SK-N-SH treated with all-trans-retinoic acid at 6 μM for 48 hours (cell line): ENCODE data around the gene COL19A1.

Experiments used
- ATAC-seq: fragments of 200-7000 bp; cut with Tn5 transposase; 3 replicates; pipeline ENCODE4 v1.9.1; 2020; ENCODE audit warnings: mild to moderate bottlenecking, moderate library complexity
- ARNTL ChIP-seq: fragments of 450-650 bp; formaldehyde crosslinking; IDR thresholded peaks from 2 replicates; pipeline ENCODE4 v1.5.0; 2020; ENCODE audit warnings: low read depth, mild to moderate bottlenecking, moderate library complexity, borderline replicate concordance
- BACH2 ChIP-seq: fragments of 250-450 bp; sonication (Bioruptor Pico); IDR thresholded peaks from 2 replicates; pipeline ENCODE4 v1.9.0; 2021; ENCODE audit warnings: mild to moderate bottlenecking, borderline replicate concordance
- CSDC2 ChIP-seq: fragments of 250-450 bp; sonication (Bioruptor Pico); IDR thresholded peaks from 2 replicates; pipeline ENCODE4 v1.5.0; 2020; ENCODE audit warnings: mild to moderate bottlenecking, moderate library complexity
- ESRRG ChIP-seq: fragments of 250-450 bp; sonication (Bioruptor Pico); IDR thresholded peaks from 2 replicates; pipeline ENCODE4 v1.6.1; 2021; ENCODE audit warnings: mild to moderate bottlenecking
- GLIS3 ChIP-seq: fragments of 250-450 bp; sonication (Bioruptor Pico); IDR thresholded peaks from 2 replicates; pipeline ENCODE4 v1.5.0; 2020; ENCODE audit warnings: mild to moderate bottlenecking, moderate library complexity
- ISL1 ChIP-seq: fragments of 250-450 bp; sonication (Bioruptor Pico); IDR thresholded peaks from 2 replicates; pipeline ENCODE4 v2.1.2; 2022; ENCODE audit warnings: mild to moderate bottlenecking, moderate library complexity
- OSR1 ChIP-seq: fragments of 250-450 bp; sonication (Bioruptor Pico); IDR thresholded peaks from 2 replicates; pipeline ENCODE4 v1.8.0; 2022; ENCODE audit warnings: moderate library complexity, mild to moderate bottlenecking, inconsistent platforms
- PPARA ChIP-seq: fragments of 250-450 bp; sonication (Bioruptor Pico); IDR thresholded peaks from 2 replicates; pipeline ENCODE4 v1.5.0; 2020; ENCODE audit warnings: mild to moderate bottlenecking, borderline replicate concordance
- RARB ChIP-seq: fragments of 250-450 bp; sonication (Bioruptor Pico); IDR thresholded peaks from 2 replicates; pipeline ENCODE4 v1.8.0; 2021; ENCODE audit warnings: mild to moderate bottlenecking, moderate library complexity
- SNAI2 ChIP-seq: fragments of 250-450 bp; sonication (Bioruptor Pico); IDR thresholded peaks from 2 replicates; pipeline ENCODE4 v1.5.0; 2020; ENCODE audit warnings: mild to moderate bottlenecking, moderate library complexity
- TCF4 ChIP-seq: fragments of 250-450 bp; sonication (Bioruptor Pico); IDR thresholded peaks from 2 replicates; pipeline ENCODE4 v1.8.0; 2021; ENCODE audit warnings: mild to moderate bottlenecking, moderate library complexity, borderline replicate concordance
- TOX ChIP-seq: fragments of 250-450 bp; sonication (Bioruptor Pico); IDR thresholded peaks from 2 replicates; pipeline ENCODE4 v1.8.0; 2021; ENCODE audit warnings: mild to moderate bottlenecking, moderate library complexity, borderline replicate concordance
- ZC3H10 ChIP-seq: fragments of 250-450 bp; sonication (Bioruptor Pico); IDR thresholded peaks from 2 replicates; pipeline ENCODE4 v1.5.1; 2021; ENCODE audit warnings: mild to moderate bottlenecking, moderate library complexity
- ZFP3 ChIP-seq: fragments of 250-450 bp; sonication (Bioruptor Pico); IDR thresholded peaks from 2 replicates; pipeline ENCODE4 v1.5.0; 2020; ENCODE audit warnings: mild to moderate bottlenecking, moderate library complexity
- ZFP30 ChIP-seq: fragments of 450-650 bp; formaldehyde crosslinking; IDR thresholded peaks from 2 replicates; pipeline ENCODE4 v1.5.0; 2022; ENCODE audit warnings: mild to moderate bottlenecking, moderate library complexity
- ZNF565 ChIP-seq: fragments of 450-650 bp; formaldehyde crosslinking; conservative IDR thresholded peaks from 2 replicates; pipeline ENCODE4 v1.5.0; 2020; ENCODE audit warnings: low read depth, mild to moderate bottlenecking, moderate library complexity
- ZNF70 ChIP-seq: fragments of 450-650 bp; formaldehyde crosslinking; IDR thresholded peaks from 2 replicates; pipeline ENCODE4 v1.5.0; 2020; ENCODE audit warnings: mild to moderate bottlenecking, moderate library complexity
- ZNF8 ChIP-seq: fragments of 450-650 bp; formaldehyde crosslinking; IDR thresholded peaks from 2 replicates; pipeline ENCODE4 v1.5.0; 2020; ENCODE audit warnings: mild to moderate bottlenecking, moderate library complexity
- TF ChIP-seq, protein P1 (sequence below): fragments of 250-450 bp; sonication (Bioruptor Pico); IDR thresholded peaks from 2 replicates; pipeline ENCODE4 v1.8.0; 2021; ENCODE audit warnings: low read depth, mild to moderate bottlenecking, moderate library complexity, borderline replicate concordance
- TF ChIP-seq, protein P2 (sequence below): fragments of 250-450 bp; sonication (Bioruptor Pico); IDR thresholded peaks from 2 replicates; pipeline ENCODE4 v1.8.0; 2020; ENCODE audit warnings: mild to moderate bottlenecking, moderate library complexity, borderline replicate concordance
- TF ChIP-seq, protein P3 (sequence below): fragments of 250-450 bp; sonication (Bioruptor Pico); IDR thresholded peaks from 2 replicates; pipeline ENCODE4 v1.5.0; 2020; ENCODE audit warnings: mild to moderate bottlenecking, moderate library complexity
- TF ChIP-seq, protein P4 (sequence below): fragments of 250-450 bp; sonication (Bioruptor Pico); IDR thresholded peaks from 2 replicates; pipeline ENCODE4 v1.5.1; 2021; ENCODE audit warnings: mild to moderate bottlenecking, moderate library complexity
- TF ChIP-seq, protein P5 (sequence below): fragments of 250-450 bp; sonication (Bioruptor Pico); IDR thresholded peaks from 2 replicates; pipeline ENCODE4 v1.5.1; 2020; ENCODE audit warnings: low read depth, mild to moderate bottlenecking, moderate library complexity

COL19A1 gene

DNA sequence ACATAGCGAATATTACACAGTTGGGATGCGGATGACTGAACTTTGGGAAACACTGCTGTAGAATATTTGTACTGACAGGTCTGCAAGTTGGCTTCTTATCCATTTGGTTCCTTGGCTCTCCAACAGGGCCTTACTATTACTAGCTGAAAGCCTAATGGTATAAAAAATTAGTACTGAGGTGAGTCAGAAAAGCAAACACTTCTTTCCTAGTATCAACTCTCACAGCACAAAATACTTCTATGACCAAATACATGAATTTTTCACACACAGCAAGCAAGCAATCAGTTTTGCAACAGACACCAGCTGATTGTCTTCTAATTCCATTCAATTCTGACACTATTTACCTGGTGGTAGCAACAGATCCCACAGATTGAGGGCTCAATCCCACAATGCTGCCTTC lies 268.2 kb downstream of the COL19A1 start:
- no peak for TF ChIP-seq TCF4 (CRISPR knock-in tag)
- no peak for TF ChIP-seq OSR1 (CRISPR knock-in tag)
- TF ChIP-seq, protein P1, sequence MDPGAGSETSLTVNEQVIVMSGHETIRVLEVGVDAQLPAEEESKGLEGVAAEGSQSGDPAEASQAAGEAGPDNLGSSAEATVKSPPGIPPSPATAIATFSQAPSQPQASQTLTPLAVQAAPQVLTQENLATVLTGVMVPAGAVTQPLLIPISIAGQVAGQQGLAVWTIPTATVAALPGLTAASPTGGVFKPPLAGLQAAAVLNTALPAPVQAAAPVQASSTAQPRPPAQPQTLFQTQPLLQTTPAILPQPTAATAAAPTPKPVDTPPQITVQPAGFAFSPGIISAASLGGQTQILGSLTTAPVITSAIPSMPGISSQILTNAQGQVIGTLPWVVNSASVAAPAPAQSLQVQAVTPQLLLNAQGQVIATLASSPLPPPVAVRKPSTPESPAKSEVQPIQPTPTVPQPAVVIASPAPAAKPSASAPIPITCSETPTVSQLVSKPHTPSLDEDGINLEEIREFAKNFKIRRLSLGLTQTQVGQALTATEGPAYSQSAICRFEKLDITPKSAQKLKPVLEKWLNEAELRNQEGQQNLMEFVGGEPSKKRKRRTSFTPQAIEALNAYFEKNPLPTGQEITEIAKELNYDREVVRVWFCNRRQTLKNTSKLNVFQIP (CRISPR knock-in tag), result no peak
- TF ChIP-seq BACH2 (CRISPR knock-in tag), result no peak
- no peak for TF ChIP-seq TOX
- no peak for TF ChIP-seq GLIS3
- no peak for TF ChIP-seq CSDC2 (CRISPR knock-in tag)
- no peak for TF ChIP-seq PPARA (CRISPR knock-in tag)
- TF ChIP-seq RARB (CRISPR knock-in tag), result no peak
- no peak for TF ChIP-seq ZNF565
- TF ChIP-seq ESRRG (CRISPR knock-in tag), result no peak
- TF ChIP-seq, protein P2, sequence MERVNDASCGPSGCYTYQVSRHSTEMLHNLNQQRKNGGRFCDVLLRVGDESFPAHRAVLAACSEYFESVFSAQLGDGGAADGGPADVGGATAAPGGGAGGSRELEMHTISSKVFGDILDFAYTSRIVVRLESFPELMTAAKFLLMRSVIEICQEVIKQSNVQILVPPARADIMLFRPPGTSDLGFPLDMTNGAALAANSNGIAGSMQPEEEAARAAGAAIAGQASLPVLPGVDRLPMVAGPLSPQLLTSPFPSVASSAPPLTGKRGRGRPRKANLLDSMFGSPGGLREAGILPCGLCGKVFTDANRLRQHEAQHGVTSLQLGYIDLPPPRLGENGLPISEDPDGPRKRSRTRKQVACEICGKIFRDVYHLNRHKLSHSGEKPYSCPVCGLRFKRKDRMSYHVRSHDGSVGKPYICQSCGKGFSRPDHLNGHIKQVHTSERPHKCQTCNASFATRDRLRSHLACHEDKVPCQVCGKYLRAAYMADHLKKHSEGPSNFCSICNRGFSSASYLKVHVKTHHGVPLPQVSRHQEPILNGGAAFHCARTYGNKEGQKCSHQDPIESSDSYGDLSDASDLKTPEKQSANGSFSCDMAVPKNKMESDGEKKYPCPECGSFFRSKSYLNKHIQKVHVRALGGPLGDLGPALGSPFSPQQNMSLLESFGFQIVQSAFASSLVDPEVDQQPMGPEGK (CRISPR knock-in tag), result no peak
- no peak for TF ChIP-seq ZNF70
- TF ChIP-seq, all 23 proteins: peak for 0
- ATAC-seq, result no peak

DNA sequence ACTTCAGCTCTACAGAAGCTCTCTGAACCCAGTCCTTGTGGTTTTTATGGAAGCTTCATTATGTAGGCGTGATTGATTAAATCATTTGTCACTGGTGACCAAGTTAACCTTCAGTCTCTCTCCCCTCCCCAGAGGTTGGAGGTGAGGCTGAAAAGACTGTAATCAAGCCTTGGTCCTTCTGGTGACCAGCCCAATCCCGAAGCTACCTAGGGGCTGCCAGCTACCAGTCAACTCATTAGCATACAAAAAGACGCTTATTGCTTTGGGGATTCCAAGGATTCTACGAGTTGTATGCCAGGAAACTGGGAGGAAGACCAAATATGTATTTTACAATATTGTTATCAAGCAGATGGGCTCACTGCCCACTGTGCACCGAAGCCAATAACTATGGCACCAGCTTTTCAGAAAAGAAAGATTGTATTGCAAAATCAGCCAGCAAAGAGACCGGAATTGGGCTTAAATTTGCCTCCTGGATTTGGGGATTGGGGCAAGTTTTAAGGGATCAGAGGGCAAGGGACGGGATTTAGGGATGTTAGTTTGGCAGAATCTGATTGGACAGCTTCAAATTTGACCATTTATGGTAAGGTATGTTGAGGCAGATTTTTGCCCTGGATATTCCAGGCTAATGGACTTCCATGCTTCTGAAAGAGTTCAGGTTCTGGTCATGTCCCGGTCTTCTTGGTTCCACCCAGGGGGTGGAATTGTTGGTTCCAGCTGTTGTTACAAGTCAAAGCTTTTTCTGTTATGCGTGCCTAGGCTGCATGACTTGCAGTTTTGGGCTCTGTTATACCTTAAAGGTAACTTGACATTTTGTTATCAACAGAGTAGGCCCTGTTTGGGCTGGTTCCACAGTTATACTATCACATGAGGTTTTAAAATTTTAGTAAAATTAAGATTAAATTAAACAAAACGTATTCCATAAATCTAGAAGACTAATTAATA lies 269.1 kb downstream of the COL19A1 start:
- ATAC-seq, result no peak
- TF ChIP-seq ZNF8 (CRISPR knock-in tag) (no peak), TCF4 (CRISPR knock-in tag) (no peak), ZNF70 (no peak), CSDC2 (CRISPR knock-in tag) (no peak), SNAI2 (CRISPR knock-in tag) (no peak), RARB (CRISPR knock-in tag) (no peak), ESRRG (CRISPR knock-in tag) (no peak)
- TF ChIP-seq, protein P3, sequence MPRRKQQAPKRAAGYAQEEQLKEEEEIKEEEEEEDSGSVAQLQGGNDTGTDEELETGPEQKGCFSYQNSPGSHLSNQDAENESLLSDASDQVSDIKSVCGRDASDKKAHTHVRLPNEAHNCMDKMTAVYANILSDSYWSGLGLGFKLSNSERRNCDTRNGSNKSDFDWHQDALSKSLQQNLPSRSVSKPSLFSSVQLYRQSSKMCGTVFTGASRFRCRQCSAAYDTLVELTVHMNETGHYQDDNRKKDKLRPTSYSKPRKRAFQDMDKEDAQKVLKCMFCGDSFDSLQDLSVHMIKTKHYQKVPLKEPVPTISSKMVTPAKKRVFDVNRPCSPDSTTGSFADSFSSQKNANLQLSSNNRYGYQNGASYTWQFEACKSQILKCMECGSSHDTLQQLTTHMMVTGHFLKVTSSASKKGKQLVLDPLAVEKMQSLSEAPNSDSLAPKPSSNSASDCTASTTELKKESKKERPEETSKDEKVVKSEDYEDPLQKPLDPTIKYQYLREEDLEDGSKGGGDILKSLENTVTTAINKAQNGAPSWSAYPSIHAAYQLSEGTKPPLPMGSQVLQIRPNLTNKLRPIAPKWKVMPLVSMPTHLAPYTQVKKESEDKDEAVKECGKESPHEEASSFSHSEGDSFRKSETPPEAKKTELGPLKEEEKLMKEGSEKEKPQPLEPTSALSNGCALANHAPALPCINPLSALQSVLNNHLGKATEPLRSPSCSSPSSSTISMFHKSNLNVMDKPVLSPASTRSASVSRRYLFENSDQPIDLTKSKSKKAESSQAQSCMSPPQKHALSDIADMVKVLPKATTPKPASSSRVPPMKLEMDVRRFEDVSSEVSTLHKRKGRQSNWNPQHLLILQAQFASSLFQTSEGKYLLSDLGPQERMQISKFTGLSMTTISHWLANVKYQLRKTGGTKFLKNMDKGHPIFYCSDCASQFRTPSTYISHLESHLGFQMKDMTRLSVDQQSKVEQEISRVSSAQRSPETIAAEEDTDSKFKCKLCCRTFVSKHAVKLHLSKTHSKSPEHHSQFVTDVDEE (CRISPR knock-in tag), result no peak

DNA sequence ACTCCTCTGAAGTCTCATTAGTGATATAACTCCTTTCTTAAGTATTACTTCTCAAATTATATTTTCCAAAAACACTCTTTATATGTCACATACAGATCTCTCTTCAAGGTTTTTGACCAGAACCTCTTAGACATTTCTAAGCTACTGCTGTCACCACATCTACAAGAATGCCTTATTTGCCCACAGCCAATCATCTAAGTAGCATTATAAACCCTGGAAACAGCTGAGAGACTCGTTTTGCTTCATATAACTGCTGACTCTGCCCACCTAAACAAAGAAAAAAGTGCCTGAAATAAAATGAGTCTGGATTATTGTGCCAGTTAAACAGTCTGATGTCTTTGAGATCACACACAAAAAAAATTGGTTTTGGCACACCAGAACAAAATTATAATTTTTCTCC lies 270.6 kb downstream of the COL19A1 start:
- no peak for TF ChIP-seq SNAI2 (CRISPR knock-in tag)
- no peak for TF ChIP-seq ARNTL (CRISPR knock-in tag)
- ATAC-seq, result no peak

DNA sequence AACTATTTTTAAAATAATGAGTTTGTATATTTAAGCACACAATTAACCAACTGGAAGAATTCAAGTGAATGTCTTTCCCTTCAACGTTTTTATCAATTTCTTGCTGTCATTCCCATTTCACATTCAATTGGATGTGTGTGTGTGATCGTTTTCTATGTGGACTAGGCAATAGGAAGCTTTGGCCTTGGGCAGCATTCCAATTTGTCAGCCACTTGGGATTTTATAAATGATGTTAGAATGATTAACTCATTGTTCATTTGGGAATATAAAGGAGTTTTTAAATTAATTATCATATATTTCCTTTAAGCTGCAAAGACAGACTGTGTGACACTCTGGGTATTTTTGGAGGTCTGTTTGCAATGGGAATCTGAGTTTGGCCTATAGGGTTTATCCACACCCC lies 274.1 kb downstream of the COL19A1 start:
- no peak for ATAC-seq
- TF ChIP-seq GLIS3 (no peak), ZNF8 (CRISPR knock-in tag) (no peak), ZC3H10 (no peak), TCF4 (CRISPR knock-in tag) (no peak), ZNF565 (no peak), PPARA (CRISPR knock-in tag) (no peak), CSDC2 (CRISPR knock-in tag) (no peak), ZFP30 (no peak), ZFP3 (no peak), TOX (no peak), RARB (CRISPR knock-in tag) (no peak), ISL1 (no peak)
- TF ChIP-seq, protein P1 (CRISPR knock-in tag), result no peak
- TF ChIP-seq, protein P4, sequence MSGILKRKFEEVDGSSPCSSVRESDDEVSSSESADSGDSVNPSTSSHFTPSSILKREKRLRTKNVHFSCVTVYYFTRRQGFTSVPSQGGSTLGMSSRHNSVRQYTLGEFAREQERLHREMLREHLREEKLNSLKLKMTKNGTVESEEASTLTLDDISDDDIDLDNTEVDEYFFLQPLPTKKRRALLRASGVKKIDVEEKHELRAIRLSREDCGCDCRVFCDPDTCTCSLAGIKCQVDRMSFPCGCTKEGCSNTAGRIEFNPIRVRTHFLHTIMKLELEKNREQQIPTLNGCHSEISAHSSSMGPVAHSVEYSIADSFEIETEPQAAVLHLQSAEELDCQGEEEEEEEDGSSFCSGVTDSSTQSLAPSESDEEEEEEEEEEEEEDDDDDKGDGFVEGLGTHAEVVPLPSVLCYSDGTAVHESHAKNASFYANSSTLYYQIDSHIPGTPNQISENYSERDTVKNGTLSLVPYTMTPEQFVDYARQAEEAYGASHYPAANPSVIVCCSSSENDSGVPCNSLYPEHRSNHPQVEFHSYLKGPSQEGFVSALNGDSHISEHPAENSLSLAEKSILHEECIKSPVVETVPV (CRISPR knock-in tag), result no peak
- TF ChIP-seq, protein P5, sequence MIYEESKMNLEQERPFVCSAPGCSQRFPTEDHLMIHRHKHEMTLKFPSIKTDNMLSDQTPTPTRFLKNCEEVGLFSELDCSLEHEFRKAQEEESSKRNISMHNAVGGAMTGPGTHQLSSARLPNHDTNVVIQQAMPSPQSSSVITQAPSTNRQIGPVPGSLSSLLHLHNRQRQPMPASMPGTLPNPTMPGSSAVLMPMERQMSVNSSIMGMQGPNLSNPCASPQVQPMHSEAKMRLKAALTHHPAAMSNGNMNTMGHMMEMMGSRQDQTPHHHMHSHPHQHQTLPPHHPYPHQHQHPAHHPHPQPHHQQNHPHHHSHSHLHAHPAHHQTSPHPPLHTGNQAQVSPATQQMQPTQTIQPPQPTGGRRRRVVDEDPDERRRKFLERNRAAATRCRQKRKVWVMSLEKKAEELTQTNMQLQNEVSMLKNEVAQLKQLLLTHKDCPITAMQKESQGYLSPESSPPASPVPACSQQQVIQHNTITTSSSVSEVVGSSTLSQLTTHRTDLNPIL (CRISPR knock-in tag), result no peak
